Stimulated activated CD8-positive, alpha-beta memory T cell treated with anti-CD3 and anti-CD28 coated beads, Interleukin-4, amount 100 ng/mL, for 1 hour (primary cell): ENCODE results near the gene ATE1.
"Not testable (repeated sequence)": the region's sequence is repeated elsewhere in the genome, so short reads cannot be mapped to it uniquely, and the experiment has no call there.

Experiments used
- DNase-seq, 2 donors: peaks; one replicate each; pipeline ENCODE4 v3.0.0-alpha.2; 2020; ENCODE audit warnings: low read depth in 2 of 2, low spot score in 1 of 2

Gene ATE1

GRCh38 chr10:121833387-121833786 is 94.4 kb downstream of the ATE1 start:
- no peak for DNase-seq

DNA sequence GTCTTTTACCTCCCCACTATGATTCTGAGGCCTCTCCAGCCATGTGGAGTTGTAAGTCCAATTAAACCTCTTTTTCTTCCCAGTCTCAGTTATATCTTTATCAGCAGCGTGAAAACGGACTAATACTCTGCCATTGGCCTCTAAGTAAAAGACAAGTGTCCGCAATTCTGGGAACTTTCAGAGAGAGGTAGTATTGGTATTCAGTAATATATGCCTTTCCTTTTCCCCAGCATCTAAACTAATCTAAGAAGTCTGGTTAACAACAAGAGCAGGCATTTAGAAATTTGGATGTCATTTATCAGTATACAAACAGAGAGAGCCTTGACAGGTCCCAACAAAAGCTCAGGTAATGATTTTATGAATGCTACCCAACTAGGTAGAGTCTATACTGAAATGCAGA is 95.2 kb downstream of the ATE1 start:
- DNase-seq = no peak

GRCh38 chr10:121831777-121832176 is 96.1 kb downstream of the ATE1 start:
- no peak for DNase-seq

- no peak for DNase-seq
Observed at GRCh38 chr10:121831237-121831636, 96.6 kb downstream of the ATE1 start.

- no peak for DNase-seq
Observed at GRCh38 chr10:121830101-121830500, 97.7 kb downstream of the ATE1 start.

- DNase-seq = no peak
Observed at GRCh38 chr10:121828045-121828444, 99.8 kb downstream of the ATE1 start.

- DNase-seq = not testable (repeated sequence)
Observed at GRCh38 chr10:121826773-121827172, 101.1 kb downstream of the ATE1 start.

DNA sequence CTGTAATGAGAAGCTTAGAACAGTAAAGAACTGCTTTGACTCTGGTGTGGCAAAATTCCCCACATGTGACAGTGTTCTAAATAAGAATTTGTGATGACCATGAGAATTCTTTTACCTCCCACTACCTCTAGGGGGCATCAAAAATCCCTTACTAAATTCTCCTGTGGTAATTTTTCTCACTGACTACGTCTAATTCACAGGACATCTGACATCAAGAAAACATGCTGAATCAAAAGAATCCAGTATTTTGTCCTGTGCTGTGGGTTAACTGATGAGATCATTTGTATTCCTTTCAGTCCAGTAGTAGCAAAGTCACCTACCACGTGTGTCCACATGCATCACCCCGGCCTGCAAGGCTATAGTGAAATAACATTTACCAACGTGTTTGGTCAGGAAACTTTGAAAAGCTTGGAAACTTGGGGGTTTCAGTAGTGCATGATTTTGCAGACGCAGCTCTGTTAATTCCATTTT is 103.8 kb downstream of the ATE1 start:
- no peak for DNase-seq

DNA sequence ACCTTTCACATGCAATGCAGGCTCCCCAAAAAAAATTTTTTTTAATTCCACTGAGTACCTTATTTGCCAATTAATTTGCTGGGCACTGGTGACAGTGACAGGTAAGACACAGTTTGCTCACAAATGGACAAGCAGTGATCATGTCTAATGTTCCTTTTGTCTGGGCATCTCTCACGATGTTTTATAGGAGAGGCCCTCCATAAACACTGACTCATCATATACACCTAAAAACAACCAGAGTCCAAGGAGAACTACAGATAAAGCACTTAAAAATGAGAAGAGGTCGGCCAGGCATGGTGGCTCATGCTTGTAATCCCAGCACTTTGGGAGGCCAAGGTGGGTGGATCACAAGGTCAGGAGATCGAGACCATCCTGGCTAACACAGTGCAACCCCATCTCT is 105.1 kb downstream of the ATE1 start:
- no peak for DNase-seq

- no peak for DNase-seq
Observed at GRCh38 chr10:121822180-121822579, 105.7 kb downstream of the ATE1 start.

DNA sequence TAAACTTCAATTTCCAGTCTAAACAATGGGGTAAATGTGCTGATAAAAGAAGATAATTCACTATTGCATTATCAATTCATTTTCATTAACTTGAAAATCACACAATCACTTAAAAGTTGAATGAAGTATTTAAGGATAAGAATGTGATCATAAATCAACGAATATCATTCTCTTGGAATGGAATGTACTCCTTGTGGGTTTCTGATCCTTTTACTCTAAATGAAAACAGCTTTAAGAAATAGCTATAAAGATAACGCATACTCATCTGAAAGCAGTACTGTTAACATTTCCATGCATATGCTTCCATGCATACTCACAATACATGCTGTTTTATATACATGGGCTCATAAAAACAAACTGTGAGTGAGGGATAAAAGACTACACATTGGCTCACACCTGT is 108.8 kb downstream of the ATE1 start:
- no peak for DNase-seq

DNA sequence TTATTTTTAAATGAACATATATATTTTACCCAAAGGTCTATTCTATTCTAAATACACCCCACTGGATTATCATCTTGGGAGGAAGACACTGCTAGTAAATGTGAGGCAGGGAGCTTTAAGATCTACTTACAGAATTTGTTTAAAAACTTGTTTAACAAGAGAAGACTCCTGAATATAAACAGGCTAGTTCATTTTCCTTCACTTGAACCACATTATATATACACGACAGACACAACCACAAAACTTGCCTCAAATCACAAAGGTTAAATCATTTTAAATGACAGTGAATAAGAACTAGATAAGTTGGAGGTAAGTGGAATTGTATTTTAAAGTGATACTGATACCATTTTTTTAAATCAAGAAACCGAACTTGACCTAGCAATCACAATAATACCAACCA is 109.2 kb downstream of the ATE1 start:
- no peak for DNase-seq

GRCh38 chr10:121816197-121816596 is 111.6 kb downstream of the ATE1 start:
- DNase-seq = no peak

DNA sequence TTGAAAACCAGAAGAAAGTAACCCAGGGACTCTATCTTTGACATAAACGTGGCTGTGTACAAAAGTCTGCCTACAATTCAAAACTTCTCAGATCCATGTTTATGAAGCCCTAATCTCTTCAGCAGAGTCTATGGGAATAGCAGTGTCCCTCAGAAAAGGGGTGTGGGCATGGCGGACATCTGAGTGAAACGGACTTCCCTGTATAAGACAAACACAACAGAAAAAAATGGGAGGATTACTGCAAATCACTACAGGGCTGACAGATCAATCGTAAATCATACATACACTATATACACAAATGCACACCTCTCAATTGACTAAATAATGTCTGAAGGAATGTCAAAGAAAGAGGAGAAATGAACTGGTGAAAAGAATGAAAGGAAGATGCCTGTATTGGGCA is 114.0 kb downstream of the ATE1 start:
- DNase-seq = no peak

DNA sequence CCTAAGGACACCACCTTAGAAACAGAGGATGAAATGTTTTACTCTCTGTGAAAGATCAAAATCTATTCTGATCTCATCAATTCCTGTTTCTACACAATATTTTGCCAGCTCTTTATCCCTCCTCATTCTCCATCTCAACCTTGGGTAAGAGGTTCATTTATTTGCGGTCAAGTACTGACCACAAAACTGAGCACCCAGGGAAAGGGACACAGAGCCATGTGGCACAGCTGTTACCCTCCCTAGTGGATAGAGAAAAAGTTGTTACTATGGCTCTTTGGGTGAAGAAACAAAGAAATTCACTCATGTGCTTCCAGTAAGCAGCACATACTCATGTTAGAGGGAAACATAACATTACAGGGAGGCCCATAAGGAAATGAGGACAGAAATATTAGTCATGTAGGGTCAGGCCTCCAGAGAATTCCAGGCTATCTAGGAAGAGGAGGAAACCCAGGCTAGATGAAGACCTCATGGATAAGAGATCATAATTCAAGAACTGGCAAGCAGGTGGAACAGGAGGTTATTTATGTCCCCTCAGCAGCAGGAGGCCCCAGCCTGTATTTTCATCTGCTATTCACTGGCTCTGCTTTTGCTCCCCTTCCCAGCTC is 114.5 kb downstream of the ATE1 start:
- no peak for DNase-seq

DNA sequence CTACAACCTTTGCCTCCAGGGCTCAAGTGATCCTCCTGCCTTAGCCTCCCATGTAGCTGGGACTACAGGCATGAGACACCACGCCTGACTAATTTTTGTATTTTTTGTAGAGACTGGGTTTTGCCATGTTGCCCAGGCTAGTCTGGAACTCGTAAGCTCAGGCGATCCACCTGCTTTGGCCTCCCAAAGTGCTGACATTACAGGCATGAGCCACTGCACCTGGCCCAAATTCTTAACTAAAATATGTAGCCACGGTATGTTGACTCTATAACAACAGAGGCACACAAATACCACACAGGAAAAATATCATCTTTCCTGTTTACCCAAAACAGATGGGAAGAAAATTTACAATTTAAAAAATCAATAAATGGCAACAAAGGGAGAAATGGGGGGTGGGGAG is 115.8 kb downstream of the ATE1 start:
- no peak for DNase-seq

GRCh38 chr10:121811386-121811785 is 116.4 kb downstream of the ATE1 start:
- DNase-seq = no peak

- DNase-seq = no peak
Observed at GRCh38 chr10:121808835-121809234, 119.0 kb downstream of the ATE1 start.

GRCh38 chr10:121804460-121804859 is 123.4 kb downstream of the ATE1 start:
- no peak for DNase-seq

GRCh38 chr10:121803611-121804010 is 124.2 kb downstream of the ATE1 start:
- DNase-seq = no peak

DNA sequence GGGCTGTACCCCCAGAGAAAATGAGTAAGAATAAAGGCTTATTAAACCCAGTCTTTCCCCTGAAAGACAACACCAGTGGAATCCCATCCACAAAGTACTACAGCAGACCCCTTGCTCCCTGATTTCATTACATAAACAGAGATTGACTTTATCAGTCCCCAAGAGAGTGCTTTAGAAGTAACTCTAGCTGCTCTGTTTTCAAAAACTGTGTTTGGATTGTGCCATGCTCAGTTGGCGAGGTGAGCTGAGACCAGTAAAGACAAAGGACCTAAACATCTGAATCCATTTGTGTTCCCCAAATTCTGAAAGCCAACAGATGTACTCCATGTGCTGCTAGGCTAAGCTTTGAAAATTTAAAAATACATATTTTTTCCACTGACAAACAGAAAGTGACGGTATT is 127.0 kb downstream of the ATE1 start:
- DNase-seq = no peak

DNA sequence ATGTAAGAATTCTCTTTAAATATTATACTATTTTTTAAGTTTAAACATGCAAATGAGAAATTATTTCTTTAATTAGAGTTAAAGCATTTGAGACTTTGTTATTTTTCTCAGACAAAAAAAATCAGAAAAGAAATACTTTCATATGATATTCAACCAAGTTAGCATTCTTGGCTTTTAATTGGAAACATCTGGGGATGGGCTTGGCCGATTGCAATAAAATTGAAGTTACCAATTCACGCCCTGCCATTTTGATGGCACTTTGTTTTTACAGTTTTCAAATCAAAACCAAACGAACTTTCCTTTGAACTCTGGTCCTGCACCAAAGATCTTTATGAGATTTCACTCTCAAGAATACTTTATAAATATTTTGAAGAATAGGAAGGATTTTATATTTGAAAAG is 127.7 kb downstream of the ATE1 start:
- no peak for DNase-seq

- no peak for DNase-seq
Observed at GRCh38 chr10:121797490-121797889, 130.3 kb downstream of the ATE1 start.

- no peak for DNase-seq
Observed at GRCh38 chr10:121796342-121796741, 131.5 kb downstream of the ATE1 start.
